ENCODE data around the gene DOCK2.

DOCK2 gene

DNA sequence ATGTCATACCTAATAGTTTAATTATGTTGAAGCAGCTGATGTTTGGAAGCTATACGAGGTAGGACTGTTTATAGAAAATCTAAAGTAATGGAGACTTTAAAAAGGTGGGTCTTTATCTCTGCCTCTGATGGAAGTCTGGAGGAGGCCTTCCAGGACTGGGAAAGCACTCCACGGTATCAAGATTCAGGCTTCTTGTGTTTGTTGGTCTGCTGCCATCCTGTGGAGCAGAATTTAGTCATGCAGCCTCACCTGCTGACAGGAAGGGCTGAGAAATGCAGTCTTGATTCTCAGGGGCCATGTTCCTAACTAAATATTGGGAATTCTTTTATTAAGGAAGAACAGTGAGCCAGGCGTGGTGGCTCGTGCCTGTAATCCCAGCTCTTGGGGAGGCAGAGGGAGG, 37.6 kb upstream of the DOCK2 start:
- no peaks in the 10 kb centered on the region for H3K9me3 Mint-ChIP-seq
- peaks cover 77% of the 10 kb centered on the region for H3K36me3 Mint-ChIP-seq (ENCODE audit: low read depth)
- no peak for DNase-seq
- H3K4me1 Mint-ChIP-seq, result no peaks in the 10 kb centered on the region
- H3K27ac Mint-ChIP-seq, result no peak overlapping the region
- H3K27me3 Mint-ChIP-seq (ENCODE audit: low read depth, poor library complexity), result no peaks in the 10 kb centered on the region
- TF ChIP-seq, protein P1, sequence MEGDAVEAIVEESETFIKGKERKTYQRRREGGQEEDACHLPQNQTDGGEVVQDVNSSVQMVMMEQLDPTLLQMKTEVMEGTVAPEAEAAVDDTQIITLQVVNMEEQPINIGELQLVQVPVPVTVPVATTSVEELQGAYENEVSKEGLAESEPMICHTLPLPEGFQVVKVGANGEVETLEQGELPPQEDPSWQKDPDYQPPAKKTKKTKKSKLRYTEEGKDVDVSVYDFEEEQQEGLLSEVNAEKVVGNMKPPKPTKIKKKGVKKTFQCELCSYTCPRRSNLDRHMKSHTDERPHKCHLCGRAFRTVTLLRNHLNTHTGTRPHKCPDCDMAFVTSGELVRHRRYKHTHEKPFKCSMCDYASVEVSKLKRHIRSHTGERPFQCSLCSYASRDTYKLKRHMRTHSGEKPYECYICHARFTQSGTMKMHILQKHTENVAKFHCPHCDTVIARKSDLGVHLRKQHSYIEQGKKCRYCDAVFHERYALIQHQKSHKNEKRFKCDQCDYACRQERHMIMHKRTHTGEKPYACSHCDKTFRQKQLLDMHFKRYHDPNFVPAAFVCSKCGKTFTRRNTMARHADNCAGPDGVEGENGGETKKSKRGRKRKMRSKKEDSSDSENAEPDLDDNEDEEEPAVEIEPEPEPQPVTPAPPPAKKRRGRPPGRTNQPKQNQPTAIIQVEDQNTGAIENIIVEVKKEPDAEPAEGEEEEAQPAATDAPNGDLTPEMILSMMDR (IDR thresholded peaks at IDR 0.05), result no peak
- H3K4me3 Mint-ChIP-seq, result no peak overlapping the region

DNA sequence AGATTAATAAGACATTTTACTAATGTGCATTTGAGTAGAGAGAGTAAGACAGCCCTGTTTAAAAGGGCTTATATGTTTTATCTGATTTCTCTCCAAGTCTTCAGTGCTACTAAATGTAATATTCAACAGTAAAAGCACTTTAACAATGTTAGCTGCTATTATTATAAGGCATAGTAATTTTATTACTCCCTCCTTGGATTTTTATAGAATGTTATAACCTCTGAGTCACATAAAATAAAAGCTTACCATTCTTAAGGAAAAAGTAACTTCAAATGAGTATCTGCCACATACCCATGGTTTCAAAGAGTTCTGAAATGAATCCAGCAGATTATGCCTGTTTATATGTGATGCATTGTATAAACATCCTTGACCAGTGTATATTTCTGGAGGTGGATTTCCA, 34.5 kb upstream of the DOCK2 start:
- no peaks in the 10 kb centered on the region for H3K4me1 Mint-ChIP-seq
- TF ChIP-seq, protein P1 (IDR thresholded peaks at IDR 0.05), result no peak
- no peak overlapping the region for H3K27ac Mint-ChIP-seq

DNA sequence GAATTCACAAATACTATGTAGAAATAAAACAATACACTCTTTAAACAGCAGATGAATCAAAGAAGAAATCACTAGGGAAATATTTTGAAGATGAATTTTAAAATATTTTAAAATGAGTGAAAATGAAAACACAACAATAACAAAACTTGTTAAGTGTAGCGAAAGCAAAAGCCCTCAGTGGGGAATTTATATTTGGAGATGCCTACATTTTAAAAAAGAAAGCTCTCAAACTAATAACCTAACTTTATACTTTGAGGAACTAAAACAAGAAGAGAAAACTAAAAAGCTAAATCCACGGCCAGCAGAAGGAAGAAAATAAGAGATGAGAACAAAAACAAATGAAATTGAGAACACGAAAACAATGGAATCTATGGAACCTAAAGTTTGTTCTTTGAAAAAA, 30.8 kb upstream of the DOCK2 start:
- H3K4me3 Mint-ChIP-seq, result no peak overlapping the region
- H3K9me3 Mint-ChIP-seq, result peaks cover 7% of the 10 kb centered on the region
- H3K27me3 Mint-ChIP-seq (ENCODE audit: low read depth, poor library complexity), result peaks cover 4% of the 10 kb centered on the region
- no peak overlapping the region for H3K27ac Mint-ChIP-seq
- TF ChIP-seq, protein P1 (IDR thresholded peaks at IDR 0.05), result no peak
- peaks cover 24% of the 10 kb centered on the region for H3K36me3 Mint-ChIP-seq (ENCODE audit: low read depth)
- no peak for DNase-seq
- H3K4me1 Mint-ChIP-seq, result no peaks in the 10 kb centered on the region

More for the DNA sequence above, 34.5 kb upstream of the DOCK2 start:
- no peak for DNase-seq
- no peaks in the 10 kb centered on the region for H3K9me3 Mint-ChIP-seq
- peaks cover 57% of the 10 kb centered on the region for H3K36me3 Mint-ChIP-seq (ENCODE audit: low read depth)
- H3K27me3 Mint-ChIP-seq (ENCODE audit: low read depth, poor library complexity), result peaks cover 4% of the 10 kb centered on the region
- H3K4me3 Mint-ChIP-seq, result no peak overlapping the region

DNA sequence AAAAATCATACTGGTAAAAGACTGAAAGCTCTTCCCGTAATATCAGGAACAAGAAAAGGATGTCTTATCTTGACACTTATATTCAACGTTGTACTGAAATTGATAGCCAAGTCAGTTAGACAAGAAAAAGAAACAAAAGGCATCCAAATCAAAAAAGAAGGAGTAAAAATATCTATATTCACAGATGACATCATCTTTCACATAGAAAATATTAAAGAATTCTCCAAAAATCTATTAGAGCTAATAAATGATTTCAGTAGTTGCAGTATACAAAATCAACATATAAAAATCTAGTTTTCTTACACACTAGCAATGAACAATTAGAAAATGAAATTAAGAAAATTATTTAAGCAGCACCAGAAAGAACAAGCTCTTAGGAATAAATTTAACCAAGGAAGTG, 29.2 kb upstream of the DOCK2 start:
- TF ChIP-seq, protein P1 (IDR thresholded peaks at IDR 0.05), result no peak
- H3K4me1 Mint-ChIP-seq, result no peaks in the 10 kb centered on the region
- peaks cover 18% of the 10 kb centered on the region for H3K9me3 Mint-ChIP-seq
- DNase-seq, result no peak
- H3K4me3 Mint-ChIP-seq, result no peak overlapping the region
- H3K27ac Mint-ChIP-seq, result no peak overlapping the region
- peaks cover 8% of the 10 kb centered on the region for H3K27me3 Mint-ChIP-seq (ENCODE audit: low read depth, poor library complexity)
- H3K36me3 Mint-ChIP-seq (ENCODE audit: low read depth), result peaks cover 12% of the 10 kb centered on the region

DNA sequence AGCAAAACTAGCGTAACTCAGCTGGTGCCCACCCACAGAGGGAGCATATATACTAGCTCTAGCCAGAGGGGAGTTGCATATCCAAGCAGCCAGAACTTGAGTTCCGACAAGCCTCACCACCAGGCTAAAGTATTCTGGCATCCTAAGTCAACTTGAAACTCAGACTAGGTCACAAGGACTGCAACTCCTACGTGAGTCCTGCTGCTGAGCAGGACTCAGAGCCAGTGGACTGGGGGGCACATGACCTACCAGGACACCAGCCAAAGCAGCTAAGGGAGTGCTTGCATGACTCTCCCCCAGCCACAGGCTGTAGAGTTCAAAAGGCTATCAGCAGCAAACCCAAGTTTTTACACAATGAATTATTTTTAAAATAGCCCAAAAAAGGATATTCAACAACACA, 27.4 kb upstream of the DOCK2 start:
- Mint-ChIP-seq H3K27me3 (ENCODE audit: low read depth, poor library complexity) (peaks cover 10% of the 10 kb centered on the region), H3K27ac (no peak overlapping the region), H3K36me3 (ENCODE audit: low read depth) (no peaks in the 10 kb centered on the region), H3K4me1 (no peaks in the 10 kb centered on the region), H3K4me3 (no peak overlapping the region), H3K9me3 (peaks cover 22% of the 10 kb centered on the region)
- TF ChIP-seq, protein P1 (IDR thresholded peaks at IDR 0.05), result no peak
- no peak for DNase-seq

DNA sequence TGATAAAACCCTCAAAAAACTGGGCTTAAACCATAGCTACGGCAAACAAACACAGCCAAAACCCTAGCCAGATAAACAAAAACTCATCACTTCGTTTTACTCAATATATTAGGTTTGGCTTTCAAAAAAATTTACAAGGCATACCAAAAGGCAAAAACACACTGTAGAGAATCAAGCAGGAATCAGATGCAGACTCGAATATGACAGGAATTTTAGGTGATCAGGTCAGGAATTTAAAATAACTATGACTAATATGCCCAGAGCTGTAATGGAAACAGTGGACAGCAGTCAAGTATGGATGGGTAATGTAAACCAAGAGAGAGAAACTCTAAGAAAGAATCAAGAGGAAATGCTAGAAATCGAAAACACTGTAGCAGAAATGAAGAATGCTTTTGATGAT, 26.5 kb upstream of the DOCK2 start:
- TF ChIP-seq, protein P1 (IDR thresholded peaks at IDR 0.05), result no peak
- H3K4me3 Mint-ChIP-seq, result no peak overlapping the region
- H3K27me3 Mint-ChIP-seq (ENCODE audit: low read depth, poor library complexity), result peaks cover 10% of the 10 kb centered on the region
- no peak overlapping the region for H3K27ac Mint-ChIP-seq
- H3K9me3 Mint-ChIP-seq, result peaks cover 22% of the 10 kb centered on the region
- H3K4me1 Mint-ChIP-seq, result no peaks in the 10 kb centered on the region
- no peaks in the 10 kb centered on the region for H3K36me3 Mint-ChIP-seq (ENCODE audit: low read depth)
- DNase-seq, result no peak

Data from nephron progenitor cell (in vitro differentiated cells).